Activated B cell treated with CpG ODN at 0.5 μM for 24 hours (primary cell): ENCODE results near the gene OR51B2. TPM values are rescaled to one million over a fixed set of nuclear protein-coding genes. Genes with fewer than 3 reads are reported as not detected.

Source experiments
- ATAC-seq: fragments of 200-7000 bp; cut with Tn5 transposase; one replicate; pipeline ENCODE4 v1.10.0; 2021; ENCODE audit warnings: low read depth, mild to moderate bottlenecking, moderate library complexity
- CTCF ChIA-PET: fragments of 350-600 bp; sonication (Branson Sonifier 250); formaldehyde crosslinking; loops from one replicate; lab custom pipeline; 2021; ENCODE audit warnings: antibody characterized with exemption; lab: Charles Lee
- POLR2A ChIA-PET: fragments of 350-600 bp; sonication (Branson Sonifier 250); formaldehyde crosslinking; loops from one replicate; lab custom pipeline; 2021; ENCODE audit warnings: antibody characterized with exemption; lab: Charles Lee
- DNase-seq: peaks from one replicate; pipeline ENCODE4 v3.0.0; 2022
- H3K27ac Mint-ChIP-seq: one replicate; pipeline ENCODE4 v1.8.0; 2020; ENCODE audit warnings: mixed read lengths
- H3K27me3 Mint-ChIP-seq: one replicate; pipeline ENCODE4 v1.8.0; 2021; ENCODE audit warnings: mixed read lengths
- H3K36me3 Mint-ChIP-seq: one replicate; pipeline ENCODE4 v1.8.0; 2021; ENCODE audit warnings: low read depth, mixed read lengths
- H3K4me1 Mint-ChIP-seq: one replicate; pipeline ENCODE4 v1.8.0; 2021; ENCODE audit warnings: mixed read lengths
- H3K4me3 Mint-ChIP-seq: one replicate; pipeline ENCODE4 v1.8.0; 2020; ENCODE audit warnings: mild to moderate bottlenecking, mixed read lengths
- H3K9me3 Mint-ChIP-seq: one replicate; pipeline ENCODE4 v1.8.0; 2020; ENCODE audit warnings: mixed read lengths
- intact Hi-C: fragments of 100-400 bp; cut with micrococcal nuclease; formaldehyde crosslinking; loops from one replicate; pipeline ENCODE4 v1.15.1; 2024
- total RNA-seq: library from RNA; stranded (reverse); gene quantifications from 2 replicates; pipeline ENCODE4 v1.2.3, GENCODE V29; 2022
- TF ChIP-seq, protein P1 (sequence below): fragments of 200-600 bp; IDR thresholded peaks from one replicate; pipeline ENCODE4 v1.8.0; 2022; ENCODE audit warnings: antibody characterized with exemption, mild to moderate bottlenecking

OR51B2 gene
- total RNA-seq, 1 donor from 2014 or later = not detected

DNA sequence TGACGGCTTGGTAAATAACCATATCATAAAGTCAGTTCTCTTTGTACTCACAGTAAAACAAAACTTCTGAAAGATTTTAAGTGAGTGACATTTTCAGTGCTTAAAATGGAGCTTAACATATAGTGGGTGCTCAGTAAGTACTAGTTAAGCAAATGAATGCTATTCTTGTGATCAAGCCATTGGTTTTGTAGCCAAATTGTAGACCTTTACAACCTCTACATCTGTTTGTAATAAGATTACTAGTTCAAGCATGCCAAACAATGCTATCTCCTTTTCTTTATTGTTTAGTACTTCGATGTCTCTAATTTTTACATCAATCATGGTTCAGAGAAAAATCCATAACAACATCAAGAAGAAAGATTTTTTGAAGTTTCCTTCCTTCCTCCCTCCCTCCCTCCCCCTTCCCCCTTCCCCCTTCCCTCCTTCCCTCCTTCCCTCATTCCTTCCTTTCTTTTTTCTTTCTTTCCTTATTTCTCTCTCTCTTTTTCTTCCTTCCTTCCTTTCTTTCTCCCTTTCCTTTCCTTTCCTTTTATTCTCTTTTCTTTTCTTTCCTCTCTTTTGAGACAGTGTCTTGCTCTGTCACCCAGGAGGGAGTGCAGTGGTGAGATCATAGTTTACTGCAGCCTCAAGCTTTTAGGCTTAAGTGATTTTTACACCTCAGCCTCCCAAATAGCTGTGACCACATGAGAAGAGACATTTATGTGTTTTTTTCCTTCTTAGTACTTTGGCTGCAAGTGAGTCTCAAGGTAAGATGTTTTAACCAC is 16.7 kb downstream of the OR51B2 start:
- H3K36me3 Mint-ChIP-seq = no peaks in the 10 kb centered on the region
- no peaks in the 10 kb centered on the region for H3K27me3 Mint-ChIP-seq
- intact Hi-C loops = no loop called here
- POLR2A ChIA-PET = no interaction called here
- H3K4me3 Mint-ChIP-seq = no peak overlapping the region
- CTCF ChIA-PET = no interaction called here
- TF ChIP-seq, protein P1, sequence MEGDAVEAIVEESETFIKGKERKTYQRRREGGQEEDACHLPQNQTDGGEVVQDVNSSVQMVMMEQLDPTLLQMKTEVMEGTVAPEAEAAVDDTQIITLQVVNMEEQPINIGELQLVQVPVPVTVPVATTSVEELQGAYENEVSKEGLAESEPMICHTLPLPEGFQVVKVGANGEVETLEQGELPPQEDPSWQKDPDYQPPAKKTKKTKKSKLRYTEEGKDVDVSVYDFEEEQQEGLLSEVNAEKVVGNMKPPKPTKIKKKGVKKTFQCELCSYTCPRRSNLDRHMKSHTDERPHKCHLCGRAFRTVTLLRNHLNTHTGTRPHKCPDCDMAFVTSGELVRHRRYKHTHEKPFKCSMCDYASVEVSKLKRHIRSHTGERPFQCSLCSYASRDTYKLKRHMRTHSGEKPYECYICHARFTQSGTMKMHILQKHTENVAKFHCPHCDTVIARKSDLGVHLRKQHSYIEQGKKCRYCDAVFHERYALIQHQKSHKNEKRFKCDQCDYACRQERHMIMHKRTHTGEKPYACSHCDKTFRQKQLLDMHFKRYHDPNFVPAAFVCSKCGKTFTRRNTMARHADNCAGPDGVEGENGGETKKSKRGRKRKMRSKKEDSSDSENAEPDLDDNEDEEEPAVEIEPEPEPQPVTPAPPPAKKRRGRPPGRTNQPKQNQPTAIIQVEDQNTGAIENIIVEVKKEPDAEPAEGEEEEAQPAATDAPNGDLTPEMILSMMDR = no peak
- ATAC-seq = no peak
- no peaks in the 10 kb centered on the region for H3K9me3 Mint-ChIP-seq
- H3K4me1 Mint-ChIP-seq = no peaks in the 10 kb centered on the region
- no peak overlapping the region for H3K27ac Mint-ChIP-seq
- no peak for DNase-seq

DNA sequence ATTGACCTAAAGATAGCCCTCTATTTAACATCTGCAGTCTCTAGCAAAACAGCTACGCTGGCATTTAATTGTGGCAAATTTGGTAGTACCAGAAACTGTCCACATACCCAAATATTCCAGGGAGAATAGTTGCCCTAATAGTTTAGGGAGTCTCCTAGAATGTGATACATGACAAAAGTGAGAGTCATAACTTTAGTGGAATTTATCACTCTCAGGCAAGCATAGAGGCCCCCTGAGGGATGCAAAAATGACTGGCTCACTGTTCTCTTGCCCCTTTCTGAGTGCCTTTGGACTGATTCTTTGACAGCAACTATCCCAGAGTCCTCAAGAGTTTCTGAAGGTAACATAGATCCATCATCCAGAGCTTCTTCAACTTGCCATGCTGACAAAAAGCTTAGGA is 20.1 kb downstream of the OR51B2 start:
- TF ChIP-seq, protein P1 = no peak
- CTCF ChIA-PET = no interaction called here
- ATAC-seq = no peak
- H3K36me3 Mint-ChIP-seq = no peaks in the 10 kb centered on the region
- intact Hi-C loops = no loop called here
- no peaks in the 10 kb centered on the region for H3K9me3 Mint-ChIP-seq
- H3K27ac Mint-ChIP-seq = no peak overlapping the region
- no peaks in the 10 kb centered on the region for H3K27me3 Mint-ChIP-seq
- H3K4me1 Mint-ChIP-seq = no peaks in the 10 kb centered on the region
- POLR2A ChIA-PET = no interaction called here
- no peak overlapping the region for H3K4me3 Mint-ChIP-seq
- no peak for DNase-seq

- H3K27me3 Mint-ChIP-seq = no peaks in the 10 kb centered on the region
- POLR2A ChIA-PET = no interaction called here
- H3K4me3 Mint-ChIP-seq = no peak overlapping the region
- H3K36me3 Mint-ChIP-seq = no peaks in the 10 kb centered on the region
- no peak overlapping the region for H3K27ac Mint-ChIP-seq
- intact Hi-C loops = no loop called here
- H3K9me3 Mint-ChIP-seq = no peaks in the 10 kb centered on the region
- DNase-seq (no peak), ATAC-seq (no peak)
- H3K4me1 Mint-ChIP-seq = no peaks in the 10 kb centered on the region
- TF ChIP-seq, protein P1 = no peak
- CTCF ChIA-PET = no interaction called here
These were observed 20.5 kb downstream of the OR51B2 start for GRCh38 chr11:5303626-5304025.

DNA sequence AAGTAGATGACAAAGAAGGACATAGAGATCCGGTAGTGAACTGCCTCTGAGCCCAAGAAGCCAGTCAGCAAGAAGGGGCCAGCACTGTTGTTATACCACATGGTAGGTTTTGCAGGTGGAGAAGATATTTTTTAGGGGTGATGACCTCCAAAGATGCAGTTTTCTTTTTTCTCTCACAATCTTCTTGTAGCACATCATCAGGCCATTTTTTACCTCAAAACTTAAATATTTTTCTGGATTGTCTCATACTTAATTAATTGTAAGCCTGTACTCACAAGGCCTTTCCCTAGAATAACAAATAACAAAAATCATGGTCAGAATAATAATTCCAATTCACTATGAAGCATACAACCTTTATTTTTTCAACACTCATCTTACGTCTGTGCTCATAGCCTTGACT is 22.3 kb downstream of the OR51B2 start, which contains the start of gene OR51B4:
TSS of gene OR51B4 (minus strand) at position 101 of the 400 bp plus-strand sequence. CDS start at position 101, 0 bp downstream.
- Mint-ChIP-seq H3K9me3 (no peaks in the 10 kb centered on the region), H3K27me3 (peaks cover 4% of the 10 kb centered on the region), H3K4me3 (no peak within 1 kb of the TSS), H3K27ac (no peak within 1 kb of the TSS), H3K4me1 (no peaks in the 10 kb centered on the region), H3K36me3 (no peaks in the 10 kb centered on the region)
- TF ChIP-seq, protein P1 = no peak
- DNase-seq (no peak), ATAC-seq (no peak)
- POLR2A ChIA-PET = no interaction called here
- intact Hi-C loops = no loop called here
- CTCF ChIA-PET = no interaction called here

- H3K27me3 Mint-ChIP-seq = peaks cover 9% of the 10 kb centered on the region
- DNase-seq (no peak), ATAC-seq (no peak)
- no peak overlapping the region for H3K27ac Mint-ChIP-seq
- no peaks in the 10 kb centered on the region for H3K36me3 Mint-ChIP-seq
- H3K9me3 Mint-ChIP-seq = no peaks in the 10 kb centered on the region
- TF ChIP-seq, protein P1 = no peak
- CTCF ChIA-PET = no interaction called here
- H3K4me1 Mint-ChIP-seq = no peaks in the 10 kb centered on the region
- POLR2A ChIA-PET = no interaction called here
- intact Hi-C loops = no loop called here
- no peak overlapping the region for H3K4me3 Mint-ChIP-seq
These were observed 23.8 kb downstream of the OR51B2 start for GRCh38 chr11:5300251-5300650.
